Muscle layer of colon (tissue), 2 donors: Measurements from ENCODE around the gene BTN2A1.
"Not testable (repeated sequence)": the region's sequence is repeated elsewhere in the genome, so short reads cannot be mapped to it uniquely, and the experiment has no call there.

Experiments
- H3K27ac ChIP-seq: one replicate; pipeline ENCODE4 v1.7.0; 2013; ENCODE audit warnings: low read depth, mild to moderate bottlenecking, low read length, moderate library complexity
- H3K27me3 ChIP-seq, 2 donors: one replicate each; pipeline ENCODE4 v1.7.0; 2013; ENCODE audit warnings: low read length in 2 of 2, mild to moderate bottlenecking in 2 of 2; ENCODE audit not compliant: insufficient read depth in 2 of 2, control insufficient read depth in 1 of 2
- H3K36me3 ChIP-seq: one replicate; pipeline ENCODE4 v1.7.0; 2013; ENCODE audit warnings: mild to moderate bottlenecking, low read length; ENCODE audit not compliant: insufficient read depth
- H3K4me1 ChIP-seq: one replicate; pipeline ENCODE4 v1.7.0; 2013; ENCODE audit warnings: mild to moderate bottlenecking, low read length; ENCODE audit not compliant: insufficient read depth
- H3K4me3 ChIP-seq, 2 donors: one replicate each; pipeline ENCODE4 v1.7.0; 2013; ENCODE audit warnings: low read length in 2 of 2, low read depth in 1 of 2, mild to moderate bottlenecking in 1 of 2, moderate library complexity in 1 of 2
- H3K9ac ChIP-seq: one replicate; pipeline ENCODE4 v1.7.0; 2013; ENCODE audit warnings: low read length
- H3K9me3 ChIP-seq: one replicate; pipeline ENCODE4 v1.7.0; 2013; ENCODE audit warnings: mild to moderate bottlenecking, low read length
- donor health status: abdominal sarcoma.
- donor health status: Adenocarcinoma of cecum.

Gene BTN2A1

GRCh38 chr6:26455357-26455970 lies 2.3 kb upstream of the BTN2A1 start:
- no peak overlapping the region for H3K9ac ChIP-seq
- H3K4me1 ChIP-seq: peaks cover 25% of the 10 kb centered on the region
- H3K36me3 ChIP-seq: peaks cover 14% of the 10 kb centered on the region
- no peak overlapping the region for H3K27ac ChIP-seq
- no peaks in the 10 kb centered on the region for H3K9me3 ChIP-seq
- H3K27me3 ChIP-seq: no peaks in the 10 kb centered on the region
- H3K4me3 ChIP-seq: no peak overlapping the region

DNA sequence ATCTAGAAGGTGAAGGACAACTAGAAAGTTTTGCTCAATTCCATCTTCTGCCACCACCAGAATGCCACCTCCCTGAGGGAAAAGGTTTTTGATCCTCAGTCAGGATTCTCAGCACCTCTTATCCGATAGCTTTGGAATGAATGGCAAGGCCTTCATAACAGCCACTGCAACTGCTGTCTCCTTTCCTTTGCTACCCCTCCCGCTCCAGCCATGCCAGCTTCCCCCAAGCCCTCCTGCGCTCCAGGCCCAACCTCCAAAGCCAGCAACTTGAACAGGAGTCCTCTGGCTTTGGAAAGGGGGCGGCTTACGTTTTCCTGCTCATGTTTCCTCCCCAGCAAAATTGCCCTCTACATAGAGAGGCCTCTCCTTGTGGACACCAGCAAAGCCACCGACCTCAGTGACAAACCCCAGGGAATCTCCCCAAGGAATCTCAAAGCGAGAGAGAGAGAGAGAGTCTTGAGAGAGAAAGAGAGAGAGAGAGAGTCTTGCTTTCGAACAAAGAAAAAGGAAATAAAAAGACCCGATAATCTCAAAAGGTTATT lies 420 bp upstream of the BTN2A1 start:
- Histone ChIP-seq H3K9me3 (no peaks in the 10 kb centered on the region), H3K27me3 (no peaks in the 10 kb centered on the region), H3K4me1 (peaks cover 41% of the 10 kb centered on the region), H3K4me3 (peak overlapping the region; percentile 89 to 94), H3K9ac (peak overlapping the region; percentile 83), H3K27ac (peak overlapping the region; percentile 92), H3K36me3 (peaks cover 17% of the 10 kb centered on the region)

DNA sequence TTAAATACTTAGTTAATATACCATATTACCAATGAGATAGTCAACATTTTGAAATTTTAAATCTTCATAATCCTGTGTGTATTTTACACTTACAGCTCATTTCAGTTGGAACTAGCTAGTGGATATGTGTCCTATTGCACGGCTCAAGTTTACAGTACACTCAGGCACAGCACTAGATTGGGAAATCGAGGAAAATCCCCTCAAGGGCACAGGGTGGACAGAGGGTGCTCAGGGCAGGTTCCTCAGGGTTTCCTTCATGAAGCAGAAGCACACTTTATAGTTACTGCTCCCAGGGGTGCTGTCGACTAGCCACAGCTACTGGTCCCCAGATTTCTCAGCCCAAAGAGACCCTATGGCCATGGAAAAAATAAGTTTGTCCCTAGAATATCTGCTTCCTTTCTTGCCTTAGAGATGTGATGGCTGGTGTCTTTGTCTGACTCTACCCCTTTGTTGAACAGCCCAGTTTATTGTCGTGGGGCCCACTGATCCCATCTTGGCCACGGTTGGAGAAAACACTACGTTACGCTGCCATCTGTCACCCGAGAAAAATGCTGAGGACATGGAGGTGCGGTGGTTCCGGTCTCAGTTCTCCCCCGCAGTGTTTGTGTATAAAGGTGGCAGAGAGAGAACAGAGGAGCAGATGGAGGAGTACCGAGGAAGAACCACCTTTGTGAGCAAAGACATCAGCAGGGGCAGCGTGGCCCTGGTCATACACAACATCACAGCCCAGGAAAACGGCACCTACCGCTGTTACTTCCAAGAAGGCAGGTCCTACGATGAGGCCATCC lies 1.5 kb downstream of the BTN2A1 start:
- Histone ChIP-seq H3K4me3 (peak overlapping the region in 1 of 2 donors; percentile 6), H3K4me1 (peaks cover 41% of the 10 kb centered on the region), H3K36me3 (peaks cover 36% of the 10 kb centered on the region), H3K27ac (no peak overlapping the region), H3K27me3 (no peaks in the 10 kb centered on the region), H3K9me3 (no peaks in the 10 kb centered on the region), H3K9ac (no peak overlapping the region)

GRCh38 chr6:26461353-26461752 lies 3.6 kb downstream of the BTN2A1 start:
- not testable (repeated sequence) for H3K27me3 ChIP-seq, H3K27ac ChIP-seq, H3K9me3 ChIP-seq, H3K9ac ChIP-seq
- peak overlapping the region in 1 of 2 donors; percentile 6 for H3K4me3 ChIP-seq
- H3K36me3 ChIP-seq: peaks cover 58% of the 10 kb centered on the region
- peaks cover 41% of the 10 kb centered on the region for H3K4me1 ChIP-seq

GRCh38 chr6:26464014-26464413 lies 6.3 kb downstream of the BTN2A1 start:
- Histone ChIP-seq H3K9ac (no peak overlapping the region), H3K9me3 (no peaks in the 10 kb centered on the region), H3K36me3 (peaks cover 84% of the 10 kb centered on the region), H3K4me3 (no peak overlapping the region), H3K27me3 (no peaks in the 10 kb centered on the region), H3K4me1 (peaks cover 30% of the 10 kb centered on the region), H3K27ac (no peak overlapping the region)

- H3K27me3 ChIP-seq: no peaks in the 10 kb centered on the region
- no peaks in the 10 kb centered on the region for H3K9me3 ChIP-seq
- H3K4me3 ChIP-seq: no peak overlapping the region
- H3K36me3 ChIP-seq: peaks cover 80% of the 10 kb centered on the region
- H3K9ac ChIP-seq: no peak overlapping the region
- H3K27ac ChIP-seq: no peak overlapping the region
- peaks cover 25% of the 10 kb centered on the region for H3K4me1 ChIP-seq
Observed at GRCh38 chr6:26464416-26465131, 6.8 kb downstream of the BTN2A1 start.

DNA sequence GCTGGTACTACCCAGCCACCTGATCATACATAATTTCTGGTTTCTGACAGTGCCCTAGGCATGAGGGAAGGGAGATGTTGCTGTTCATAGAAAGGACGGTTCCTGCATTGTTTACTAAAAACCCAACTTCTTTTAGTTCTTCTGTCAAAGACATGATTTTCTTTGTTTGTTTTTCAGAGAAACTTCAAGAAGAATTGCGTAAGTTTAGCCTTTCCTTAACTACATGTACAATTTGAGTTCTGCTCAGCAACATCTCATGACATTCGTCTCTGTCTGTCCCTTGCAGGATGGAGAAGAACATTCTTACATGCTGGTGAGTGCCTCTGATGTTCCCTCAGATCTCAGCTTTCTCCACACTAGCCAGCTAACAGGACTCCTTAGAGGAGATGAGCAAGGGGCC lies 8.0 kb downstream of the BTN2A1 start:
- H3K9ac ChIP-seq: no peak overlapping the region
- no peak overlapping the region for H3K4me3 ChIP-seq
- H3K4me1 ChIP-seq: peaks cover 13% of the 10 kb centered on the region
- H3K36me3 ChIP-seq: peaks cover 70% of the 10 kb centered on the region
- H3K27ac ChIP-seq: no peak overlapping the region
- H3K9me3 ChIP-seq: no peaks in the 10 kb centered on the region
- H3K27me3 ChIP-seq: no peaks in the 10 kb centered on the region

DNA sequence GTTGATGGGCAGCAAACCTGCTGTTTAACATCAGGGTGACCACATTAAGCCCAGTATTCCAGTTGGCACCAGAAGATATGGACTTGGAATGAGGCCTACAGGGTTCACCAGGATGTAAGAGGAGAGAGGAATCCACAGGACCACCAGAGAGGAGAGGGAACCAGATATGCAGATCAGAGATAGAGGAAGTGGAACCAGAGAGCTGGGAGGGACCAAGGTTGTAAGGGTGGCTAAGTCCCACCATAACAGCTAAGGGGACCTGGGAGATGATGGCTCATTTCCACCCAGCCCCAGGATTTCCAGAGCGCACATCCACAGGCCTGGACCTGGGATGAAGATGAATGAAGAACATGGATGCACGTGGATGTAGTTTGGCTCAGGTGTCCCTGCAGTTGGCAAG lies 11.1 kb downstream of the BTN2A1 start:
- no peak overlapping the region for H3K27ac ChIP-seq
- H3K27me3 ChIP-seq: no peaks in the 10 kb centered on the region
- no peak overlapping the region for H3K9ac ChIP-seq
- H3K4me1 ChIP-seq: no peaks in the 10 kb centered on the region
- peaks cover 54% of the 10 kb centered on the region for H3K36me3 ChIP-seq
- no peaks in the 10 kb centered on the region for H3K9me3 ChIP-seq
- H3K4me3 ChIP-seq: no peak overlapping the region

- H3K4me3 ChIP-seq: no peak overlapping the region
Observed at GRCh38 chr6:26470643-26471042, 12.9 kb downstream of the BTN2A1 start.

DNA sequence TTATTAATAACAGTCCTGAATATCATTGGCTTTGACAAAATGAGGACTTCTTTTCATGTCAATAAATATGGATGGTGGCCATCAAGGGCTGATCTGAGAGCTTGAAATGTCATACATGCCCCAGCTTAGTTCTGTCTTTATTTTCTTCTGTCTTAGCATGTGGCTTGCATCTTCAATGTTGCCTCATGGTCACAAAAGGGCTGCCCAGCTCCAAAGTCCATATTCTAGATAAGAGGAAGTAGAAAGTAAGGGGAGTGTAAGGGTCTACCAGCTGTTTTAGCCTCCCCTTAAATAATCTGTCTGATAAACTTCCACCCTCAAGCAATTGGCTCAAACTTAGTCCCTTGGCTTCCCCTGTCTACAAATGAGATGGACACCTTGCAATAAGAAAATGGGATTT lies 14.2 kb downstream of the BTN2A1 start:
- Histone ChIP-seq H3K36me3 (peaks cover 22% of the 10 kb centered on the region), H3K9ac (no peak overlapping the region), H3K4me3 (no peak overlapping the region), H3K4me1 (peaks cover 11% of the 10 kb centered on the region), H3K27ac (no peak overlapping the region), H3K9me3 (no peaks in the 10 kb centered on the region), H3K27me3 (no peaks in the 10 kb centered on the region)

More at GRCh38 chr6:26470643-26471042, 12.9 kb downstream of the BTN2A1 start:
- H3K36me3 ChIP-seq: peaks cover 36% of the 10 kb centered on the region
- no peak overlapping the region for H3K27ac ChIP-seq
- no peaks in the 10 kb centered on the region for H3K9me3 ChIP-seq
- no peaks in the 10 kb centered on the region for H3K27me3 ChIP-seq
- peaks cover 11% of the 10 kb centered on the region for H3K4me1 ChIP-seq
- H3K9ac ChIP-seq: no peak overlapping the region

DNA sequence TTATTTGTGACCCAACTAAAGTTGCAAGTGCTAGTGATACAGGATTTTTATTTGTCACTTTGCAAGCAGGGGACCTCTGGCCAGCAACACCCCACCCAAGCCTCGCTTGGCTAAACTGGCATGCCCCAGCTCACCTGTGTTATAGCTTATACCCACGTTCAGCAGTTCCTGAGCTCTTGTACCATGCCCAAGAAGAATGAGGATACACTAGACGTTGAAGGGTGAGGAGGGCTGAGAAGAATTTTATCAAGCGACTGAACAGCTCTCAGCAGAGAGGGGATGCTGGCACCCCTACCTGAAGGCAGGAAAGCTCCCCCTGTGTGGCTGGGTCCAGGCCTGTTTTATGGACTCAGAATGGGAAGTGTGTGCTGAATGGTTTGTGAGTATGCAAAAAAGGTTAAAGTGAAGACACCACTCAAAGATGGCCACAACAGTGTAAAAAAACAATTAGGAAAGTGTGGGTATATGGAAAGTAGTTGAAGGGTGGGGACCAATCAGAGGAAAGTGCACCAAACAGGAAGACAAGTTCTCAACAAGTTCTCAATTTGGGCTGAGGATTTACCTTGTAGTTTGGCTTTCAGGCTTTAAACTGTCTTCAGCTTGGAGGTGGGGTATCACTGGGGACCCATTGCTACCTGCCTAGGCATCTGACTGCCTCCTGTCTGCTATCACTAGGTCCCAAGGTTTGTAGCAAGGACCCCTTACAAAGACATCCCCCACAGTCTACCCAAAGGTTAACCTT lies 15.0 kb downstream of the BTN2A1 start:
- no peak overlapping the region for H3K27ac ChIP-seq
- peaks cover 15% of the 10 kb centered on the region for H3K36me3 ChIP-seq
- no peaks in the 10 kb centered on the region for H3K9me3 ChIP-seq
- no peak overlapping the region for H3K4me3 ChIP-seq
- H3K27me3 ChIP-seq: no peaks in the 10 kb centered on the region
- H3K9ac ChIP-seq: no peak overlapping the region
- peaks cover 11% of the 10 kb centered on the region for H3K4me1 ChIP-seq
